WTC11 (cell line): Measurements from ENCODE around the gene RAX2. TPM values are rescaled to one million over a fixed set of nuclear protein-coding genes. Genes with fewer than 3 reads are reported as not detected.

Experiments
- ATAC-seq: fragments of 200-7000 bp; cut with Tn5 transposase; 2 replicates; pipeline ENCODE4 v1.10.0; 2021; ENCODE audit warnings: mild to moderate bottlenecking, moderate library complexity
- CTCF ChIA-PET: fragments of 300-600 bp; sonication (Branson Sonifier 250); formaldehyde crosslinking; loops from one replicate; lab custom pipeline; 2021; ENCODE audit warnings: antibody characterized with exemption; lab: Charles Lee
- POLR2A ChIA-PET: fragments of 350-600 bp; sonication (Branson Sonifier 250); formaldehyde crosslinking; loops from one replicate; lab custom pipeline; 2021; ENCODE audit warnings: antibody characterized with exemption; lab: Charles Lee
- DNase-seq: peaks from one replicate; pipeline ENCODE4 v3.0.0; 2021; ENCODE audit warnings: low spot score
- H3K27ac Mint-ChIP-seq: 2 replicates; pipeline ENCODE4 v1.8.0; 2021; ENCODE audit warnings: mixed read lengths
- H3K27me3 Mint-ChIP-seq: 2 replicates; pipeline ENCODE4 v1.8.0; 2021; ENCODE audit warnings: low read depth, mild to moderate bottlenecking, moderate library complexity, mixed read lengths
- H3K36me3 Mint-ChIP-seq: 2 replicates; pipeline ENCODE4 v1.8.0; 2021; ENCODE audit warnings: mixed read lengths
- H3K4me1 Mint-ChIP-seq: 2 replicates; pipeline ENCODE4 v1.8.0; 2022; ENCODE audit warnings: mixed read lengths
- H3K4me3 Mint-ChIP-seq: 2 replicates; pipeline ENCODE4 v1.8.0; 2021; ENCODE audit warnings: mild to moderate bottlenecking, moderate library complexity, mixed read lengths
- H3K9me3 Mint-ChIP-seq: 2 replicates; pipeline ENCODE4 v1.8.0; 2021; ENCODE audit warnings: mixed read lengths
- ATF1 ChIP-seq: sonication (generic); formaldehyde crosslinking; IDR thresholded peaks from 2 replicates; pipeline ENCODE4 v1.8.1; 2023; ENCODE audit warnings: mild to moderate bottlenecking, moderate library complexity, missing genetic modification reagents
- CBFB ChIP-seq: sonication (generic); formaldehyde crosslinking; IDR thresholded peaks from 2 replicates; pipeline ENCODE4 v1.8.1; 2022; ENCODE audit warnings: mild to moderate bottlenecking, low read depth, missing genetic modification reagents
- E2F4 ChIP-seq: sonication (generic); formaldehyde crosslinking; IDR thresholded peaks from 2 replicates; pipeline ENCODE4 v1.8.1; 2022; ENCODE audit warnings: low read depth, mild to moderate bottlenecking, moderate library complexity, missing genetic modification reagents, borderline replicate concordance
- ERG ChIP-seq: fragments of 250-450 bp; sonication (Bioruptor Pico); IDR thresholded peaks from 2 replicates; pipeline ENCODE4 v1.8.0; 2021; ENCODE audit warnings: mild to moderate bottlenecking
- FOXK1 ChIP-seq: sonication (generic); formaldehyde crosslinking; IDR thresholded peaks from 2 replicates; pipeline ENCODE4 v1.8.0; 2022; ENCODE audit warnings: mild to moderate bottlenecking, moderate library complexity, missing genetic modification reagents
- GTF2I ChIP-seq: fragments of 250-450 bp; sonication (Bioruptor Pico); conservative IDR thresholded peaks from 2 replicates; pipeline ENCODE4 v1.4.0; 2021; ENCODE audit warnings: mild to moderate bottlenecking
- HMGXB4 ChIP-seq: sonication (generic); formaldehyde crosslinking; IDR thresholded peaks from 2 replicates; pipeline ENCODE4 v1.8.1; 2023; ENCODE audit warnings: mild to moderate bottlenecking, moderate library complexity, missing genetic modification reagents
- MYBL2 ChIP-seq: sonication (generic); formaldehyde crosslinking; IDR thresholded peaks from 2 replicates; pipeline ENCODE4 v1.8.1; 2023; ENCODE audit warnings: mild to moderate bottlenecking, moderate library complexity, missing genetic modification reagents
- NR2C2 ChIP-seq: sonication (generic); formaldehyde crosslinking; IDR thresholded peaks from 2 replicates; pipeline ENCODE4 v1.8.0; 2022; ENCODE audit warnings: mild to moderate bottlenecking, missing genetic modification reagents
- OVOL2 ChIP-seq: fragments of 250-450 bp; sonication (Bioruptor Pico); IDR thresholded peaks from 2 replicates; pipeline ENCODE4 v1.9.0; 2021; ENCODE audit warnings: mild to moderate bottlenecking, borderline replicate concordance
- PREB ChIP-seq: sonication (generic); formaldehyde crosslinking; IDR thresholded peaks from 2 replicates; pipeline ENCODE4 v1.8.1; 2022; ENCODE audit warnings: mild to moderate bottlenecking, missing genetic modification reagents, moderate library complexity, borderline replicate concordance
- SMAD4 ChIP-seq: sonication (generic); formaldehyde crosslinking; IDR thresholded peaks from 2 replicates; pipeline ENCODE4 v1.8.0; 2022; ENCODE audit warnings: mild to moderate bottlenecking, missing genetic modification reagents
- SOX15 ChIP-seq: fragments of 250-450 bp; sonication (Bioruptor Pico); IDR thresholded peaks from 2 replicates; pipeline ENCODE4 v1.9.0; 2021; ENCODE audit warnings: mild to moderate bottlenecking
- SP1 ChIP-seq: sonication (generic); formaldehyde crosslinking; conservative IDR thresholded peaks from 2 replicates; pipeline ENCODE4 v1.8.1; 2022; ENCODE audit warnings: missing genetic modification reagents
- STAT6 ChIP-seq: sonication (generic); formaldehyde crosslinking; conservative IDR thresholded peaks from 2 replicates; pipeline ENCODE4 v1.8.1; 2023; ENCODE audit warnings: mild to moderate bottlenecking, low read depth, missing genetic modification reagents, moderate library complexity
- TP53 ChIP-seq: sonication (generic); formaldehyde crosslinking; IDR thresholded peaks from 2 replicates; pipeline ENCODE4 v1.8.1; 2023; ENCODE audit warnings: mild to moderate bottlenecking, missing genetic modification reagents
- USF2 ChIP-seq: sonication (generic); formaldehyde crosslinking; IDR thresholded peaks from 2 replicates; pipeline ENCODE4 v1.8.1; 2023; ENCODE audit warnings: mild to moderate bottlenecking, missing genetic modification reagents, moderate library complexity
- ZNF138 ChIP-seq: sonication (generic); formaldehyde crosslinking; conservative IDR thresholded peaks from 2 replicates; pipeline ENCODE4 v1.8.1; 2022; ENCODE audit warnings: mild to moderate bottlenecking, moderate library complexity, missing genetic modification reagents
- ZNF219 ChIP-seq: sonication (generic); formaldehyde crosslinking; IDR thresholded peaks from 2 replicates; pipeline ENCODE4 v1.8.0; 2023; ENCODE audit warnings: missing genetic modification reagents, mild to moderate bottlenecking, borderline replicate concordance
- ZNF263 ChIP-seq: sonication (generic); formaldehyde crosslinking; IDR thresholded peaks from 2 replicates; pipeline ENCODE4 v1.8.1; 2022; ENCODE audit warnings: low read depth, mild to moderate bottlenecking, moderate library complexity, missing genetic modification reagents
- ZNF396 ChIP-seq: fragments of 250-450 bp; sonication (Bioruptor Pico); IDR thresholded peaks from 2 replicates; pipeline ENCODE4 v1.8.0; 2021; ENCODE audit warnings: mild to moderate bottlenecking, moderate library complexity, borderline replicate concordance
- ZNF532 ChIP-seq: fragments of 250-450 bp; sonication (Bioruptor Pico); IDR thresholded peaks from 2 replicates; pipeline ENCODE4 v1.9.0; 2021; ENCODE audit warnings: mild to moderate bottlenecking, borderline replicate concordance
- total RNA-seq: library from RNA; stranded (reverse); gene quantifications from 3 replicates; pipeline ENCODE4 v1.2.3, GENCODE V29; 2021

Gene RAX2
- total RNA-seq, 1 experiment from 2014 or later: 0.09 TPM

GRCh38 chr19:3778104-3778867 lies 6.3 kb upstream of the RAX2 start (continued):
- TF ChIP-seq OVOL2 (CRISPR knock-in tag): no peak
- TF ChIP-seq ATF1 (CRISPR knock-in tag): no peak
- TF ChIP-seq USF2 (CRISPR knock-in tag): no peak
- no peak for TF ChIP-seq SMAD4 (CRISPR knock-in tag)
- TF ChIP-seq ZNF219: no peak
- no peak for TF ChIP-seq SOX15
- no peak for TF ChIP-seq ZNF532 (CRISPR knock-in tag)
- no peak for TF ChIP-seq ZNF138 (CRISPR knock-in tag)

GRCh38 chr19:3776479-3777040 lies 4.5 kb upstream of the RAX2 start:
- Mint-ChIP-seq H3K36me3 (peaks cover 8% of the 10 kb centered on the region), H3K27ac (no peak overlapping the region), H3K4me1 (no peaks in the 10 kb centered on the region), H3K9me3 (peaks cover 8% of the 10 kb centered on the region), H3K27me3 (no peaks in the 10 kb centered on the region; the same call in 1 of the 2 replicates), H3K4me3 (no peak overlapping the region)
- DNase-seq (no peak), ATAC-seq (no peak)
- ChIA-PET POLR2A (no interaction called here), CTCF (no interaction called here)
- TF ChIP-seq STAT6 (CRISPR knock-in tag) (no peak), PREB (CRISPR knock-in tag) (no peak), MYBL2 (CRISPR knock-in tag) (no peak), NR2C2 (no peak), ZNF396 (CRISPR knock-in tag) (no peak), HMGXB4 (CRISPR knock-in tag) (no peak), ERG (CRISPR knock-in tag) (no peak), ZNF263 (CRISPR knock-in tag) (no peak), SP1 (CRISPR knock-in tag) (no peak), E2F4 (CRISPR knock-in tag) (no peak), GTF2I (no peak), FOXK1 (CRISPR knock-in tag) (no peak), ATF1 (CRISPR knock-in tag) (no peak), SOX15 (no peak), CBFB (CRISPR knock-in tag) (no peak), TP53 (CRISPR knock-in tag) (no peak)
